H1 (cell line): ENCODE measurements around the gene FKBP10. TPM values are rescaled to one million over a fixed set of nuclear protein-coding genes. Genes with fewer than 3 reads are reported as not detected.

Source experiments
- CREB1 ChIP-seq: IDR thresholded peaks from 2 replicates; pipeline ENCODE4 v1.6.1; 2012; ENCODE audit warnings: inconsistent platforms
- EP300 ChIP-seq, 2 experiments: IDR thresholded peaks; 1 replicate in 1 of 2; 2 replicates in 1 of 2; pipeline ENCODE4 v1.6.1; 2011 to 2012; ENCODE audit warnings: low read depth in 2 of 2, low read length in 2 of 2, mild to moderate bottlenecking in 2 of 2, borderline replicate concordance in 1 of 2, inconsistent platforms in 1 of 2, moderate library complexity in 1 of 2
- EZH2 ChIP-seq: fragments of 200-600 bp; sonication (generic); IDR thresholded peaks from 2 replicates; pipeline ENCODE4 v1.7.1; 2012; ENCODE audit warnings: low read depth, mild to moderate bottlenecking, moderate library complexity, low read length, inconsistent platforms; ENCODE audit not compliant: severe bottlenecking
- JUND ChIP-seq: IDR thresholded peaks from 2 replicates; pipeline ENCODE4 v1.6.1; 2011; ENCODE audit warnings: mild to moderate bottlenecking, improper control_type of control experiment, low read length
- PHF8 ChIP-seq: fragments of 200-600 bp; sonication (generic); conservative IDR thresholded peaks from 2 replicates; pipeline ENCODE4 v1.7.1; 2012; ENCODE audit warnings: low read depth, mild to moderate bottlenecking, inconsistent platforms, low read length, moderate library complexity
- RAD21 ChIP-seq, 2 experiments: IDR thresholded peaks in 1 of 2; conservative IDR thresholded peaks in 1 of 2; 2 replicates each; pipeline ENCODE4 v1.6.1; 2011; ENCODE audit warnings: low read depth in 2 of 2, low read length in 2 of 2, improper control_type of control experiment in 1 of 2, inconsistent platforms in 1 of 2, mild to moderate bottlenecking in 1 of 2, moderate library complexity in 1 of 2
- RNF2 ChIP-seq: fragments of 200-900, 300-1000 bp; sonication (generic); IDR thresholded peaks from 2 replicates; pipeline ENCODE4 v1.7.1; 2016; ENCODE audit warnings: borderline replicate concordance, low read depth, mild to moderate bottlenecking, antibody characterized with exemption, low read length; ENCODE audit not compliant: poor library complexity, severe bottlenecking; ENCODE audit errors: missing control alignments
- SP1 ChIP-seq: IDR thresholded peaks from 2 replicates; pipeline ENCODE4 v1.6.1; 2011; ENCODE audit warnings: low read depth, low read length
- SP4 ChIP-seq: IDR thresholded peaks from 2 replicates; pipeline ENCODE4 v1.6.1; 2012; ENCODE audit warnings: low read length, inconsistent platforms
- TCF12 ChIP-seq: IDR thresholded peaks from 2 replicates; pipeline ENCODE4 v1.6.1; 2011; ENCODE audit warnings: low read depth, mild to moderate bottlenecking, low read length
- ZNF274 ChIP-seq: IDR thresholded peaks from 2 replicates; pipeline ENCODE4 v1.7.0; 2012; ENCODE audit warnings: low read length, borderline replicate concordance; ENCODE audit errors: extremely low read depth
- polyA plus RNA-seq, 7 experiments: library from polyadenylated mRNA; depleted of rRNA in 3 of 7; stranded (reverse) in 5 of 7; unstranded in 2 of 7; fragments of >200 nt in 5 of 7; fragments of 200-250 nt in 2 of 7; gene quantifications; 1 replicate in 5 of 7; 2 replicates in 1 of 7; 4 replicates in 1 of 7; pipeline versions ENCODE4 v1.2.1 to v1.2.3, GENCODE V29; 2011 to 2013; ENCODE audit warnings: missing spikeins in 2 of 7, mixed read lengths in 2 of 7
- total RNA-seq: library from RNA; stranded (reverse); fragmentation: NEBNext Ultra II Directional; extraction: Animal tissue kit (Norgen Biotek cat#: 25700); gene quantifications from 2 replicates; pipeline ENCODE4 v1.2.1, GENCODE V29; 2021
- TF ChIP-seq, protein P1 (sequence below): fragments of 300-600 bp; sonication (generic); IDR thresholded peaks from 2 replicates; pipeline ENCODE4 v1.7.1; 2012; ENCODE audit warnings: low read length, moderate library complexity, mild to moderate bottlenecking, inconsistent platforms; ENCODE audit not compliant: insufficient replicate concordance

Gene FKBP10
- total and polyA plus RNA-seq, 2 of the 8 experiments (the other 6 are each of a cell fraction or from before 2014, with no cell fraction given) = 173 to 283 TPM

DNA sequence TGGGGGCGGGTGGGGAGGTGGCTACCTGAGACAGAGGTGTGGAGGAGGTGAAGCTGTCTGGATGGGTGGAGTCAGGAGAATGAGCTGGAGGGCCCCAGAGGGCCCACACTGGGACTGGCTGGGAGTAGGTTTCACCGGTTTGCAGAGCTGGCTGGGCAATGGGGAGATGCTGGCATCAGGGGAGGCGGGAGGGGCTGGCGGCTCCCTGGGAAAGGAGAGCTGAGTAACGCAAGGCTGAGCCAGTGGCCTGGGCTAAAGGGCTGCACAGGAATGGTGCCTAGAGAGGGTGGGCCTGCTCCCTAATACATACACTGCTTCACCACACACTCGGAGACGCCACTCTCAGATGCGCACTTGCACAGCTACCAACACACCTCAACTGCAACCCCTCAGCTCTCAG lies 13.4 kb upstream of the FKBP10 start (continued):
- TF ChIP-seq, protein P1, sequence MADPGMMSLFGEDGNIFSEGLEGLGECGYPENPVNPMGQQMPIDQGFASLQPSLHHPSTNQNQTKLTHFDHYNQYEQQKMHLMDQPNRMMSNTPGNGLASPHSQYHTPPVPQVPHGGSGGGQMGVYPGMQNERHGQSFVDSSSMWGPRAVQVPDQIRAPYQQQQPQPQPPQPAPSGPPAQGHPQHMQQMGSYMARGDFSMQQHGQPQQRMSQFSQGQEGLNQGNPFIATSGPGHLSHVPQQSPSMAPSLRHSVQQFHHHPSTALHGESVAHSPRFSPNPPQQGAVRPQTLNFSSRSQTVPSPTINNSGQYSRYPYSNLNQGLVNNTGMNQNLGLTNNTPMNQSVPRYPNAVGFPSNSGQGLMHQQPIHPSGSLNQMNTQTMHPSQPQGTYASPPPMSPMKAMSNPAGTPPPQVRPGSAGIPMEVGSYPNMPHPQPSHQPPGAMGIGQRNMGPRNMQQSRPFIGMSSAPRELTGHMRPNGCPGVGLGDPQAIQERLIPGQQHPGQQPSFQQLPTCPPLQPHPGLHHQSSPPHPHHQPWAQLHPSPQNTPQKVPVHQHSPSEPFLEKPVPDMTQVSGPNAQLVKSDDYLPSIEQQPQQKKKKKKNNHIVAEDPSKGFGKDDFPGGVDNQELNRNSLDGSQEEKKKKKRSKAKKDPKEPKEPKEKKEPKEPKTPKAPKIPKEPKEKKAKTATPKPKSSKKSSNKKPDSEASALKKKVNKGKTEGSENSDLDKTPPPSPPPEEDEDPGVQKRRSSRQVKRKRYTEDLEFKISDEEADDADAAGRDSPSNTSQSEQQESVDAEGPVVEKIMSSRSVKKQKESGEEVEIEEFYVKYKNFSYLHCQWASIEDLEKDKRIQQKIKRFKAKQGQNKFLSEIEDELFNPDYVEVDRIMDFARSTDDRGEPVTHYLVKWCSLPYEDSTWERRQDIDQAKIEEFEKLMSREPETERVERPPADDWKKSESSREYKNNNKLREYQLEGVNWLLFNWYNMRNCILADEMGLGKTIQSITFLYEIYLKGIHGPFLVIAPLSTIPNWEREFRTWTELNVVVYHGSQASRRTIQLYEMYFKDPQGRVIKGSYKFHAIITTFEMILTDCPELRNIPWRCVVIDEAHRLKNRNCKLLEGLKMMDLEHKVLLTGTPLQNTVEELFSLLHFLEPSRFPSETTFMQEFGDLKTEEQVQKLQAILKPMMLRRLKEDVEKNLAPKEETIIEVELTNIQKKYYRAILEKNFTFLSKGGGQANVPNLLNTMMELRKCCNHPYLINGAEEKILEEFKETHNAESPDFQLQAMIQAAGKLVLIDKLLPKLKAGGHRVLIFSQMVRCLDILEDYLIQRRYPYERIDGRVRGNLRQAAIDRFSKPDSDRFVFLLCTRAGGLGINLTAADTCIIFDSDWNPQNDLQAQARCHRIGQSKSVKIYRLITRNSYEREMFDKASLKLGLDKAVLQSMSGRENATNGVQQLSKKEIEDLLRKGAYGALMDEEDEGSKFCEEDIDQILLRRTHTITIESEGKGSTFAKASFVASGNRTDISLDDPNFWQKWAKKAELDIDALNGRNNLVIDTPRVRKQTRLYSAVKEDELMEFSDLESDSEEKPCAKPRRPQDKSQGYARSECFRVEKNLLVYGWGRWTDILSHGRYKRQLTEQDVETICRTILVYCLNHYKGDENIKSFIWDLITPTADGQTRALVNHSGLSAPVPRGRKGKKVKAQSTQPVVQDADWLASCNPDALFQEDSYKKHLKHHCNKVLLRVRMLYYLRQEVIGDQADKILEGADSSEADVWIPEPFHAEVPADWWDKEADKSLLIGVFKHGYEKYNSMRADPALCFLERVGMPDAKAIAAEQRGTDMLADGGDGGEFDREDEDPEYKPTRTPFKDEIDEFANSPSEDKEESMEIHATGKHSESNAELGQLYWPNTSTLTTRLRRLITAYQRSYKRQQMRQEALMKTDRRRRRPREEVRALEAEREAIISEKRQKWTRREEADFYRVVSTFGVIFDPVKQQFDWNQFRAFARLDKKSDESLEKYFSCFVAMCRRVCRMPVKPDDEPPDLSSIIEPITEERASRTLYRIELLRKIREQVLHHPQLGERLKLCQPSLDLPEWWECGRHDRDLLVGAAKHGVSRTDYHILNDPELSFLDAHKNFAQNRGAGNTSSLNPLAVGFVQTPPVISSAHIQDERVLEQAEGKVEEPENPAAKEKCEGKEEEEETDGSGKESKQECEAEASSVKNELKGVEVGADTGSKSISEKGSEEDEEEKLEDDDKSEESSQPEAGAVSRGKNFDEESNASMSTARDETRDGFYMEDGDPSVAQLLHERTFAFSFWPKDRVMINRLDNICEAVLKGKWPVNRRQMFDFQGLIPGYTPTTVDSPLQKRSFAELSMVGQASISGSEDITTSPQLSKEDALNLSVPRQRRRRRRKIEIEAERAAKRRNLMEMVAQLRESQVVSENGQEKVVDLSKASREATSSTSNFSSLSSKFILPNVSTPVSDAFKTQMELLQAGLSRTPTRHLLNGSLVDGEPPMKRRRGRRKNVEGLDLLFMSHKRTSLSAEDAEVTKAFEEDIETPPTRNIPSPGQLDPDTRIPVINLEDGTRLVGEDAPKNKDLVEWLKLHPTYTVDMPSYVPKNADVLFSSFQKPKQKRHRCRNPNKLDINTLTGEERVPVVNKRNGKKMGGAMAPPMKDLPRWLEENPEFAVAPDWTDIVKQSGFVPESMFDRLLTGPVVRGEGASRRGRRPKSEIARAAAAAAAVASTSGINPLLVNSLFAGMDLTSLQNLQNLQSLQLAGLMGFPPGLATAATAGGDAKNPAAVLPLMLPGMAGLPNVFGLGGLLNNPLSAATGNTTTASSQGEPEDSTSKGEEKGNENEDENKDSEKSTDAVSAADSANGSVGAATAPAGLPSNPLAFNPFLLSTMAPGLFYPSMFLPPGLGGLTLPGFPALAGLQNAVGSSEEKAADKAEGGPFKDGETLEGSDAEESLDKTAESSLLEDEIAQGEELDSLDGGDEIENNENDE = no peak
- TF ChIP-seq ZNF274 = no peak
- TF ChIP-seq JUND = no peak
- TF ChIP-seq SP4 = no peak
- TF ChIP-seq RNF2 = no peak
- no peak for TF ChIP-seq TCF12
- no peak for TF ChIP-seq EP300 (IDR thresholded peaks at IDR 0.05; ENCODE audit: borderline replicate concordance in 1 of 2, low read depth in 2 of 2, low read length in 2 of 2)
- TF ChIP-seq EZH2 = no peak
- no peak for TF ChIP-seq RAD21 (IDR thresholded peaks at IDR 0.05 in 1 of 2, conservative IDR thresholded peaks at IDR 0.05 in 1 of 2; ENCODE audit: low read depth in 2 of 2, low read length in 2 of 2)
- TF ChIP-seq CREB1 = no peak
- TF ChIP-seq PHF8 = no peak
- no peak for TF ChIP-seq SP1
